Raji (cell line): ENCODE measurements around the gene RIMBP2.

Source experiments
- POLR2A ChIP-seq: IDR thresholded peaks from 2 replicates; pipeline ENCODE4 v1.6.1; 2011; ENCODE audit warnings: low read depth, low read length, control low read depth; ENCODE audit not compliant: insufficient read depth

Gene RIMBP2

DNA sequence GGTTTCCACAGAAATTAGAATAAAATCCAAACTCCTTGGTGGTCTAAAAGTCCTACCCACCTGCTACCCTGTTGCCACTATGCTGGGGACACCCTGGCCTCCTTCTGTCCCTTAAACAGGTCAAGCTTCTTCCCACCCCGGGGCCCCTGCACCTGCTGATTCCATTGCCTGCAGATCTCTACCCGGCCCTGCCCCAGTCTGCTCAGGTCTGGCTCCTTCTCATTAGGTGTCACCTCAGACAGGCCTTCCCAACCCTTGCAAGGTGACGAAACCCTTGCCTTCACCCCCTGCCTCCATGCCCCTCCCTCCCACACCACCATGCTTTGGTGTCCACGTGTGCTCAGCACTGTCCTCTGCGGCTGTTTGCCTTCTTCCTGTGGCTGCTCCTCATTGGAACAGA lies 207.8 kb downstream of the RIMBP2 start:
- TF ChIP-seq POLR2A: no peak

DNA sequence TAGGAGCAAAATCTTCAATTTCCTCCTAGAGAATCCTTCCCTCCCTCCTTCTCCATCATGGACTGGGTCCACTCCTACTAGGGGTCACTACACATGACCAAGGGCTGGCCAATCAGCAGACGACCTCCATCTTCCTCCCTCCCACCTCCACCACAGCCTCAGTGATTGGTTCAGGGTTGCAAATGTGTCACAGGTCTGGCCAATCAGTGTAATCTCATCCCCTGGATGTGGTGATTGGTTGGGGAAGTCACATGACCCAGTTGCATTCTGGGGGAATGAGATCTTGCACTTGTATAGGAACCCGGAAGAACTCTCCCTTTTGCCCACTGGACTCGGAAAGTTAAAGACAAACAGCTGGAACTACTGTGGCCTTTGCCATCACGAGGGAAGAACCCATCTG lies 209.3 kb downstream of the RIMBP2 start:
- no peak for TF ChIP-seq POLR2A

DNA sequence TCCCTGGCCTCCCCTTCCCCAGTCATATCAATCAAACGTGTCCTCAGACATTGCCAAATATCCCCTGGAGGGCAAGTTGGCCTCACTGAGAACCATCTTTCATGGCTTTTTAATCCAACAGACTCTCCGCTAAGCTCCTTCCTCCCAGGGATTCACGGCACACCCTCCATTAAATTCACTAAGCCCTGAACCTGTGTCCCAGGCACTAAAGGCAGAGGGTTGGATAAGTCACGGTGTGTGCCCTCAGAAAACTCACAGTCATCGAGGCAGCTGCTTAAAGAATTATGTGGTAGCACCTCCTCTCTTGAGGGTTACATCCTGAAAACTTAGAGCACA lies 211.3 kb downstream of the RIMBP2 start:
- no peak for TF ChIP-seq POLR2A

DNA sequence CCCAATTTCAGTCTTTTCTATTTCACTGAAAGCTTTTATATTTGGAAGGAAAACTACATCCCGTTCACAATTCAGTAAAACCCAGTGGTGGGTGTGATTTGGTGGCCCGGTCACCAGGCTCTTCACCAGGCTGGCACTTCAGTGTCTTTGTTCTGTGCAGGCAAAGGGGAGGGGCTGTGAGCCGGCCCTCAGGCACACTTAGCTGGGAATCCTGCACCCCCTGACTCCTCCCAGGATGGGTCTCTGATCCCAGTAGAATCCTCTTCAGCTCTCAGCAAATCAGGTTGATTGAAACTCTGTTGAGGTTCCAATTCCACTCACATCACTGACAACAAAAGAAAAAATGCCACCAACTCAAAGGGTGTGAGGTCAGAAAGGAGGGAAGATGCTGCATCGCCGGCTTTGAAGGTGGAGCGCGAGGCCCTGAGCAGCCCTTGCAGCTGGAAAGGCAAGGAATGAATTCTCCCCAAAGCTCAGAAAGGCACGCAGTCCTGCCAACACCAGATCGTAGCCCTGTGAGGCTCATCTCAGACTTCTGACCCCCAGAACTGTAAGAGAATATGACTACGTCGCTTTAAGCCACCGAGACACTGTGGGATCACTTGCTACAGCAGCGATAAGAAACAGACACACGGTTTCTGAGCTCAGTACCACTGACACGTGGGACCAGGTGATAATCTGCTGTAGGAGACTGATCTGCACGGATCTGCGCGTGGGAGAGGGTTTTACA lies 211.8 kb downstream of the RIMBP2 start:
- no peak for TF ChIP-seq POLR2A

DNA sequence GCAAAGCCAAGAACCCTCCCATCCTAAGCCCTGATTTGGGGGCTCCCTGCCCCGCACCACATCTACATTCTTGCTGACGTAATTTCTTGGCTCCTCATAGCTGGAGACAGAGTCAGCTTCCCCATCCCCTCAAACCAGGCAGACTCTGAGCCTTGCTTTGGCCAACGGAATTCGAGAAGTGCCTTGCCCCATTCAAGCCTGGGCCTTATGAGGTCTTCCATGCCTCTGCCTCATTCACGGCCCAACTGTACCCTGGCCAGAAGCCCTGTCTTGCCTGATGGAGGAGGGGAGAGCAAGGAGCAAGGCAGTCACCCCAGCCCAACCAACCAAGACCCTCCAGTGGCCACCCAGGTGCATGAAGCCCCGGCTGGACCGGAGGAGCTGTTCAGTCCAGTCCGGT lies 214.3 kb downstream of the RIMBP2 start:
- TF ChIP-seq POLR2A: no peak

DNA sequence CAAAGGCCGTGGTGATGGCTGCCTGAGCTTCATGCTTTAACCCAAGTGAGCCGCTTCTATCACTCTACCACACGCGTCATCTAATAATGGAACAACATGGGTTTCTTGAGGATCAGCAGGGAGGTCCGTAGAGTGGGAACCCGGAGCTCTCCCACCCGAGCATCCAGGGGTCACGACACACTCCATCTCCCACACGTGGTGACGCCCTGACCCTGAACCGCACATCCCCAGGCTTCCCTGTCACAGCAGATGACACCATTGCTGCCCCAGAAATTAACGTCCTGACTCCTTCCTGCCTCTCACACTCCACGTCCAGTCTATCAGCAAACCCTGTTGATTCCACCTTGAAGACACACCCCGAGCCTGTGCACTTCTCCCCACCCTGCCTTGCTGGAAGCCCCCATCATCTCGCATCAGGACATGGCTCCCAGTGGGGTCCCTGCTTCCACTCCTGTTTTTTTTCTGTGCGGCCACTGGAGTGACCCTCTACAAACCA lies 215.2 kb downstream of the RIMBP2 start:
- TF ChIP-seq POLR2A: no peak

DNA sequence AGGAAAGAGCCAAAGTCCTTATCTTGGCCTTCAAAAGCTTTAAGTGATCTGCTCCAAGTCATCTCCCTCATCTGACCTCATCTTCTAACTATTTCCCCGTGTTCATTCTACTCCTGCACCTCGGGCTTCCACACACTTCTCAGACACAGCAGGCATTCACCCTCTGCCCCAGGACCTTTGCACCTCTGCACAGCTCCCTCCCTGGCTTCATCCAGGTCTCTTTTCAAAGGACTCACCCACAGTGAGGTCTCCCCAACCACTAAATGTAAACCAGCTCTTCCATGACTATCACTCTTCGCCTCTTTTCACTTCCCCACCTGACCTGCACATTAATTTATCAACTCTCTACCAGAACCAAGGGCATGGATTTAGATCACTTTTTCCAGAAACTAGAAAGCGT lies 216.6 kb downstream of the RIMBP2 start:
- TF ChIP-seq POLR2A: no peak

DNA sequence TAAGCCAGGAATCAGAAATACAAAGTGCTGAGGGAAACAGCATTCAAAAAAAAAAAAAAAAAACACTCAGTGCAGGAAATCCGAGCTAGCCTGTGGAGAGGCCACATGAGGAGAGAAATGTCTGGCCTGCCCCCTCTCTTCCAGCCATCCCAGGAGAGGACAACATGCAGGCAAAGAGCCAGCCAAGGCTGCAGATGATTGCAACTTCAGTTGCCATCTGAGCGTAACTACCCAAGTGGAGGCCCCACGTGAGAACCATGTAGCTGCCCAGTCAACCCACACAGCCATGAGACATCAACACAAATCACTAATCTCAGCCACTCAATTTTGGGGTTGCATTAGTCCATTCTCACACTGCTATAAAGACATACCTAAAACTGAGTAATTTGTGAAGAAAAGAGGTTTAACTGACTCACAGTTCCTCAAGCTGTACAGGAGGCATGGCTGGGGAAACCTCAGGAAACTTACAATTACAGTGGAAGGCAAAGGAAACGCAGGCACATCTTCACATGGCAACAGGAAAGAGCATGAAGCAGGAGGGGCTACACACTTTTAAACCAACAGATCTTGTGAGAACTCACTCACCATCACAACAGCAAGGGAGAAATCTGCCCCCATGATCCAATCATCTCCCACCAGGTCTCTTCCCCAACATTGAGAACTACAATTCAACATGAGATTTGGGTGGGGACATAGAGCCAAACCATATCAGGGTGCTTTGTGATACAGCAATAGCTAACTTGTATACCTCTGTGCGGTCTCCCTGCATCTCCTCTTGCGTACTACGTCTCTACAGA lies 217.3 kb downstream of the RIMBP2 start:
- no peak for TF ChIP-seq POLR2A

DNA sequence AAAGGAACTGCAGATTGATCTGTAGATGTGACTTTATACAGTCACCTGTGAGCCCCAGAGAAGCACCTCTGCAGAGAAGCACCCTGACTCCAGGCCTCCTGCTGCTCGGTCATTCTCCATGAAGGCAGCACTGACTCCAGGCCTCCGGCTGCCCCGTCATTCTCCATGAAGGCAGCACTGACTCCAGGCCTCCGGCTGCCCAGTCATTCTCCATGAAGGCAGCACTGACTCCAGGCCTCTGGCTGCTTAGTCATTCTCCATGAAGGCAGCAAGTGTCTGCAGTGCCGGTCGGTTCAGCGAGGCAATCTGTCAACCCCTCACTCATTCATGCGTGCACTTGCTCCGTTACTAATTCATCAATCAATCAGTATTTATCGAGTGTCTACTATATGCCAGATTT lies 218.1 kb downstream of the RIMBP2 start:
- no peak for TF ChIP-seq POLR2A

DNA sequence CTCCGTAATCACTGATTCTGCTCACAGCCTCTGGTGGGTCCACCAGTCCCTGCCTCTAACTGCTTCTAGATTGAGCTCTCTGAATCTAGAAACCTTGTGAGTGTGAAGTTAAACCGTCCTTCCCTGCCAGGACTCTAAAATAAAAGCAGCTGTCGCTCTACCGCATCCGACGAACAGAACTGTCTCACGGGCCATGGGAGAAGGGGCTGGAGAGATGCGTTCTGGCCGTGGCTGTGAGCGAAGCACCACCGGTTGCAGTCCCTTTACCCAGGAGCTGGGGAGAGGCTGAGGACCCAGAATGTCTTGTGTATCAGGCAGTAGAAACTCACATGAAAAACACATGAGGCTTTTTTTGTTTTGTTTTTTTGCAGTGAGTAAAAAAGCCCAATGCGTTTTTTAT lies 218.8 kb downstream of the RIMBP2 start:
- no peak for TF ChIP-seq POLR2A

DNA sequence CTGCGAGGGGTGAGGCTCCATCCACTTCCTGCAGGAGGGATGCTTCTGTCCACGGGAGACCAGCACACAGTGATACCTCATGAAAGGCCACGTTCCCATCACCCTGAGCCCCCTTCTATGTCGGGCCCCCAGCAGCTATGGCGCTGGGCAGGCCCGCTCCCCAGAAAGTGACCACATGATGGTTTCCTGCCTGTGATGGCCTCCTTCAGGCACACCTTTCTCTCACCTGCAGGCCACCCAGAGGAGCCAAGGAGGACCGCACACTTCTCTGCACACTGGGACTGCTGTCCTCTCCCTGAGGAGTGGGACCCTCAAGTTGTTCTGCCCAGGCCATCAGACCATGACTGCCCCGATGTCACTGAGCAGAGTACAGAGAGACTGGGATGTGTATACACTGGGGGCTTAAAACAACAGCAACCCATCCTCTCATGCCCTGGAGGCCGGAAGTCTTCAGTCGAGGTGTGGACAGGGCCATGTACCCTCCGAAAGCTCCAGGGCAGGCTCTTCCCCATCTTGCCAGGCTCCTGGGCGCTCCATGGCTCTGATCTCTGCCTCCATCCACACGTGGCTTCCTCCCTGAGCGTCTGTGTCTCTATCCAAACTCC lies 219.5 kb downstream of the RIMBP2 start:
- TF ChIP-seq POLR2A: no peak

DNA sequence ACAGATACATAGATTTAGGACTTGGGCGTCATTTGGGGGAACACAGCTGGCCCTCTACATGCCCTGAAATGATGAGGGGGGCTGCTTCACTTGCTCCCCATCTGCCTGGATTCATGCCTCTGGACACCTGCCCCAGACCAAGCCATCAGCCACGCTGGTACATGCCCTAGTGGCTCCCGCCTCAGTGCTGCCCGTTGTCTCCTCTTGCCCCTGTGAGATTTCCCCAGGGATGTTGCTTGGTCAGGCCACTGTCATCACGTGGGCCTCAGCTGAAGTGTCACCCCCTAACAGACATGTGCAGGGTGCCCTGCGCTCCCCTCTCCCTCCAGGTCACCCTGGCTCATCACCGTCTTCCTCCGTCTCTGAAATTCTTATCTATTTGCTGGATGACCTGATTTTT lies 220.9 kb downstream of the RIMBP2 start:
- TF ChIP-seq POLR2A: no peak

DNA sequence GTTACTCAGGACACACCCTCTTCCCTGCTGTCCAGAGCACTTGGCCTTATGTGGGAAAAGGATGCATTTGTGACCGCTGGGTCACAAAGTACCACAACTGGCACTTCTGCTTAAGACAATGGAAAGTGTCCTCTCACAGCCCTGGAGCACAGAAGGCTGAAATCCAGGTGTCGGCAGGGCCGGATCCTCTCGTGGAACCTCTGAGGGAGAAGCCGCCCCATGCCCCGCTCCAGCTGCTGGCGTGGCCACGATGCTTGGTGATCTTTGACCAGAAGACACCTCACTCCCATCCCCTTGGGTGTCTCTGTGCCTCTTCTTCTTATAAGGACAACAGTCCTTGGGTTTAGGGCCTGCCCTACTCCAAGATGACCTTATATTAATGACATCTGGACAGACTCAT lies 221.4 kb downstream of the RIMBP2 start:
- TF ChIP-seq POLR2A: no peak

DNA sequence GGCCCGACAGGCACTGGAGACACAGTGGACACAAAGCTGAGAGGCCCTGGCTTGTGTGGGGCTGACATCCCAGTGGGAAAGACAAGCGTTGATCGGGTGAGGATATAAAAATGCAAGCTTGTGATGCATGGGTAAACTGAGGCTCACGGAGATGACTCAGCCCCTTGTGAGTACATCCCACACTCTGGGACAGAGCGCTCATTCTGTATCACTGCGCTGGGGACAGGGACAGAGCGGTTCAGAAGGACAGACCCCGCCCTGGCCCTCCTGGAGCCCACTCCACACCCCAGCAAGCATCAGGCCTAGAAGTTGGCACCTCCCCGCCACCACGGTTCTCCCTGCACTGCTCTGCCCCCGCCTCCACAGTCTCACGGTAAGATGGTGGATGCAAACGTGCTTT lies 222.1 kb downstream of the RIMBP2 start:
- no peak for TF ChIP-seq POLR2A

DNA sequence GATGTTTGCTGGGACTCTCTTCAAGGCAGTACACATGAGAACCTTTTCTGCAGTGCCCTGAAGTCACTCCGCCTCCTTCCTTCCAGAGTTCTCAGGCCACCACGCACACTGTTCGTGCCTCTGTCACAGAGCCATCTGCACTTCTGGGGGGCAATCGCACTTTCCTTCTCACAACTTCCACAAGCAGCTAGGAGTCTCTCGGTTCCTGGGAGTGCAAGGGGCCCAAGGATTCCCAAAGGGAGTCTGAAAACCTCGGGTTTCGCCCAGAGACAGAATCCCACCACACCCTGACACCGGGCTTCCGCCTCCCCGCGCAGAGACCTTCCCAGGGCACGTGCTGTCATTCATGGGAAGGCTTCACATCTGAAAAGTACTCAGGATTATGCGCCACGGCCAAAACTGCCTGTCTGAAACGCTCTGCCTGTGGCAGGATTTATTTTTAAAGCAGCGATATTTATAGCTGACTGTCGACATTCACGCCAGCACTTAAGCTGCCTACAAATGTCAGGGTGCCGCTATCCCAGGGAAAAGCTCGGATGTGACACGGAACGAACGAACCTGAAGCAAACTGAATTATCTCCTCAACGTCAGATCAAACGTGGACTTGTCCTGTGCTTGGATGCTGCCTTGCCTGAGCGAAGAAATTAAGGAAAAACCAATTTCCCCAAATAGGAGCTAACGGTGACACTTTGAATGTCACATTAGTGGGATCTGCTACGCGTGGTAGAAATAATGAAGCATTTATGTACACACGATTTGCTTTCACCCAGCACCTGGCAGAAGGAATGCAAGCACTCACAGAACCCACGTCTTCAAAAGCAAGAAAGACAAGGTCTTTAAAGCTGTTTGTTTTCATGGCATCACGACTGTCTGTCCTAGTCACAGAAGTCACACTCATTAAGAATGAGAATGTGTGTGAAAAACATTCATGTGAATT lies 224.4 kb downstream of the RIMBP2 start:
- no peak for TF ChIP-seq POLR2A
